HepG2 (cell line): ENCODE results near the gene LEAP2. TPM values are rescaled to one million over a fixed set of nuclear protein-coding genes. Genes with fewer than 3 reads are reported as not detected.

Experiments used
- ARNTL ChIP-seq: sonication (generic); formaldehyde crosslinking; IDR thresholded peaks from 2 replicates; pipeline ENCODE4 v1.4.0; 2020; ENCODE audit warnings: mild to moderate bottlenecking, missing genetic modification reagents
- BCL6 ChIP-seq: IDR thresholded peaks from 2 replicates; pipeline ENCODE4 v1.6.1; 2016; ENCODE audit warnings: missing genetic modification reagents, missing compliant biosample characterization
- CENPX ChIP-seq: sonication (generic); formaldehyde crosslinking; IDR thresholded peaks from 2 replicates; pipeline ENCODE4 v1.9.0; 2021; ENCODE audit warnings: mild to moderate bottlenecking, missing genetic modification reagents, moderate library complexity
- ELF1 ChIP-seq: sonication (generic); formaldehyde crosslinking; IDR thresholded peaks from 2 replicates; pipeline ENCODE4 v1.4.0; 2020; ENCODE audit warnings: missing genetic modification reagents
- HOXA7 ChIP-seq: sonication (generic); formaldehyde crosslinking; IDR thresholded peaks from 2 replicates; pipeline ENCODE4 v1.8.1; 2022; ENCODE audit warnings: mild to moderate bottlenecking, missing genetic modification reagents, moderate library complexity
- KIAA2018 ChIP-seq: sonication (generic); formaldehyde crosslinking; IDR thresholded peaks from 2 replicates; pipeline ENCODE4 v1.5.0; 2020; ENCODE audit warnings: mild to moderate bottlenecking, missing genetic modification reagents, borderline replicate concordance
- KLF16 ChIP-seq, 2 experiments: sonication (generic) in 1 of 2; formaldehyde crosslinking in 1 of 2; IDR thresholded peaks; 2 replicates each; pipeline versions ENCODE4 v1.6.1 to v1.8.0; 2016 to 2023; ENCODE audit warnings: missing genetic modification reagents in 2 of 2, missing compliant biosample characterization in 1 of 2
- NR2C2 ChIP-seq: sonication (generic); formaldehyde crosslinking; IDR thresholded peaks from 2 replicates; pipeline ENCODE4 v1.4.0; 2020; ENCODE audit warnings: missing genetic modification reagents, mild to moderate bottlenecking, moderate library complexity, borderline replicate concordance
- RFX3 ChIP-seq: IDR thresholded peaks from 2 replicates; pipeline ENCODE4 v1.6.1; 2016; ENCODE audit warnings: missing biosample characterization, missing genetic modification reagents
- SALL2 ChIP-seq: sonication (generic); formaldehyde crosslinking; IDR thresholded peaks from 2 replicates; pipeline ENCODE4 v1.8.1; 2023; ENCODE audit warnings: mild to moderate bottlenecking, missing genetic modification reagents, inconsistent platforms
- TFDP2 ChIP-seq: sonication (generic); formaldehyde crosslinking; IDR thresholded peaks from 2 replicates; pipeline ENCODE4 v1.4.0; 2020; ENCODE audit warnings: missing genetic modification reagents
- TFE3 ChIP-seq: IDR thresholded peaks from 2 replicates; pipeline ENCODE4 v1.6.1; 2016
- ZMYM3 ChIP-seq: sonication (generic); formaldehyde crosslinking; IDR thresholded peaks from 2 replicates; pipeline ENCODE4 v1.5.1; 2020; ENCODE audit warnings: mild to moderate bottlenecking, missing genetic modification reagents
- ZNF136 ChIP-seq: sonication (generic); formaldehyde crosslinking; IDR thresholded peaks from 2 replicates; pipeline ENCODE4 v1.8.1; 2022; ENCODE audit warnings: low read depth, mild to moderate bottlenecking, moderate library complexity, missing genetic modification reagents
- ZNF383 ChIP-seq: sonication (generic); formaldehyde crosslinking; IDR thresholded peaks from 2 replicates; pipeline ENCODE4 v1.4.0; 2020; ENCODE audit warnings: missing genetic modification reagents, mild to moderate bottlenecking, borderline replicate concordance
- ZNF414 ChIP-seq: sonication (generic); formaldehyde crosslinking; IDR thresholded peaks from 2 replicates; pipeline ENCODE4 v1.5.0; 2020; ENCODE audit warnings: missing genetic modification reagents
- ZNF605 ChIP-seq: sonication (generic); formaldehyde crosslinking; IDR thresholded peaks from 2 replicates; pipeline ENCODE4 v1.8.0; 2022; ENCODE audit warnings: mild to moderate bottlenecking, missing genetic modification reagents
- ZNF878 ChIP-seq: sonication (generic); formaldehyde crosslinking; IDR thresholded peaks from 2 replicates; pipeline ENCODE4 v1.8.1; 2023; ENCODE audit warnings: mild to moderate bottlenecking, missing genetic modification reagents, moderate library complexity
- polyA plus RNA-seq, 8 experiments: library from polyadenylated mRNA; depleted of rRNA in 3 of 8; stranded (reverse) in 7 of 8; unstranded in 1 of 8; fragments of >200 nt; fragmentation: Illumina TruSeq in 4 of 8; extraction: Trizol in 4 of 8; gene quantifications; 2 replicates each; pipeline versions ENCODE4 v1.2.1 to v1.2.3, GENCODE V29; 2011 to 2016; ENCODE audit warnings: low read depth in 4 of 8, missing spikeins in 1 of 8, mixed read lengths in 1 of 8; ENCODE audit not compliant: insufficient read depth in 1 of 8
- total RNA-seq, 5 experiments: library from RNA; depleted of rRNA; stranded (reverse); fragments of >200 nt; fragmentation: Illumina TruSeq; extraction: Trizol; gene quantifications; 2 replicates each; pipeline ENCODE4 v1.2.3, GENCODE V29; 2016; ENCODE audit warnings: low read depth in 1 of 5

Gene LEAP2
- total and polyA plus RNA-seq, 2 of the 13 experiments (the other 11 are each of a cell fraction or from before 2014, with no cell fraction given), result 23.9 to 51.9 TPM

GRCh38 chr5:132873119-132873929 is at the start of gene LEAP2 (continued):
- peak; percentile 76; the same call in 1 of the 2 replicates for TF ChIP-seq ZNF414 (CRISPR knock-in tag)
- peak; percentile 44 for TF ChIP-seq ZNF878 (CRISPR knock-in tag)
- no peak; a peak in 1 of 4 replicates for TF ChIP-seq KLF16 (CRISPR knock-in tag; IDR thresholded peaks at IDR 0.05)
- TF ChIP-seq ELF1 (CRISPR knock-in tag), result no peak
- peak; percentile 80 for TF ChIP-seq BCL6 (CRISPR knock-in tag)
- TF ChIP-seq SALL2, result no peak
- no peak for TF ChIP-seq ZMYM3 (CRISPR knock-in tag)
- peak; percentile 47; the same call in 1 of the 2 replicates for TF ChIP-seq NR2C2 (CRISPR knock-in tag)
- TF ChIP-seq KIAA2018 (CRISPR knock-in tag), result no peak
- TF ChIP-seq ZNF136 (CRISPR knock-in tag), result no peak
- peak; percentile 94 for TF ChIP-seq ARNTL (CRISPR knock-in tag)
- peak; percentile 72; the same call in 1 of the 2 replicates for TF ChIP-seq TFE3 (CRISPR knock-in tag)
- TF ChIP-seq TFDP2, result peak; percentile 52; the same call in 1 of the 2 replicates
- no peak for TF ChIP-seq ZNF383 (CRISPR knock-in tag)
- TF ChIP-seq HOXA7 (CRISPR knock-in tag), result 0 out of 2 replicates have a peak, but pooled peaks have one; percentile 74
- TF ChIP-seq ZNF605 (CRISPR knock-in tag), result 0 out of 2 replicates have a peak, but pooled peaks have one; percentile 78
- no peak for TF ChIP-seq CENPX (CRISPR knock-in tag)
- TF ChIP-seq RFX3 (CRISPR knock-in tag), result no peak
